NCI-H446 (cell line): ENCODE data around the gene GUCA2B.

ENCODE experiments used
- DNase-seq, 2 experiments: peaks; one replicate each; lab custom pipeline; 2025; lab: John Stamatoyannopoulos, UW

The GUCA2B gene

GRCh38 chr1:42167611-42168390, 14.6 kb downstream of the GUCA2B start:
- DNase-seq: no peak

GRCh38 chr1:42168391-42168670, 15.1 kb downstream of the GUCA2B start:
- DNase-seq: no peak

- DNase-seq: peak in 1 of 2 experiments; percentile 69
Observed at GRCh38 chr1:42168763-42169162, 15.6 kb downstream of the GUCA2B start.

GRCh38 chr1:42170779-42171621, 17.8 kb downstream of the GUCA2B start:
- peak in 1 of 2 experiments; percentile 64 for DNase-seq

GRCh38 chr1:42171679-42172266, 18.6 kb downstream of the GUCA2B start:
- no peak for DNase-seq

- no peak for DNase-seq
Observed at GRCh38 chr1:42172381-42173133, 19.3 kb downstream of the GUCA2B start.

GRCh38 chr1:42173155-42173933, 20.1 kb downstream of the GUCA2B start:
- peak; percentile 45 to 75 for DNase-seq

- peak in 1 of 2 experiments; percentile 49 for DNase-seq
Observed at GRCh38 chr1:42173961-42174735, 20.9 kb downstream of the GUCA2B start.

GRCh38 chr1:42175314-42176054, 22.3 kb downstream of the GUCA2B start:
- DNase-seq: no peak

- peak in 1 of 2 experiments; percentile 41 for DNase-seq
Observed at GRCh38 chr1:42176902-42177519, 23.8 kb downstream of the GUCA2B start.

- DNase-seq: peak; percentile 51 to 88
Observed at GRCh38 chr1:42177541-42177981, 24.4 kb downstream of the GUCA2B start.

- DNase-seq: no peak
Observed at GRCh38 chr1:42178249-42178648, 25.0 kb downstream of the GUCA2B start.

GRCh38 chr1:42179275-42179674, 26.1 kb downstream of the GUCA2B start:
- DNase-seq: no peak

- no peak for DNase-seq
Observed at GRCh38 chr1:42179900-42180329, 26.7 kb downstream of the GUCA2B start.

- DNase-seq: no peak
Observed at GRCh38 chr1:42181687-42182086, 28.5 kb downstream of the GUCA2B start.

GRCh38 chr1:42183210-42183956, 30.2 kb downstream of the GUCA2B start:
- no peak for DNase-seq

- no peak for DNase-seq
Observed at GRCh38 chr1:42183957-42184268, 30.7 kb downstream of the GUCA2B start.

GRCh38 chr1:42184616-42185015, 31.4 kb downstream of the GUCA2B start:
- DNase-seq: no peak

- DNase-seq: peak in 1 of 2 experiments; percentile 69
Observed at GRCh38 chr1:42186152-42186551, 32.9 kb downstream of the GUCA2B start.
